ENCODE data around the gene ULK4.
"Not testable (repeated sequence)": the region's sequence is repeated elsewhere in the genome, so short reads cannot be mapped to it uniquely, and the experiment has no call there.

Gene ULK4

DNA sequence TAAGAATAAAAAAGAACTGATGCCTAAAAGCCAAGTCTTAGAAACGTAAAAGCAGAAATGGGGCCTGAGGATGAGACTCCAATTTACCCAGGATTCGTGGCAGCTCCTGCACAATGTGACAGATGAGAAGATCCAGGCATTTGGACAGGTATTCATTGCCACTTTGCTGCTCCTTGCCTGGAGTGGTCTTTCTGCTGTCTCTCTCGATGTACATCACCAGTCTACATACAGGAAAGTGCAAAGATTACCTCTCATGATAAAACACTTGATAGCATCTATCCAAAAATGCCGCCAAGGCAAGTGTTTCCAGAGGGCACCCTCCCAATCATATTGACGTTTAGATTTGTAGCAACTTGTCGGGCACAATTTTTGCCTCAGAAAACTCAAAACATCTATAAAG lies 244.3 kb downstream of the ULK4 start:
- TF ChIP-seq, protein P1, sequence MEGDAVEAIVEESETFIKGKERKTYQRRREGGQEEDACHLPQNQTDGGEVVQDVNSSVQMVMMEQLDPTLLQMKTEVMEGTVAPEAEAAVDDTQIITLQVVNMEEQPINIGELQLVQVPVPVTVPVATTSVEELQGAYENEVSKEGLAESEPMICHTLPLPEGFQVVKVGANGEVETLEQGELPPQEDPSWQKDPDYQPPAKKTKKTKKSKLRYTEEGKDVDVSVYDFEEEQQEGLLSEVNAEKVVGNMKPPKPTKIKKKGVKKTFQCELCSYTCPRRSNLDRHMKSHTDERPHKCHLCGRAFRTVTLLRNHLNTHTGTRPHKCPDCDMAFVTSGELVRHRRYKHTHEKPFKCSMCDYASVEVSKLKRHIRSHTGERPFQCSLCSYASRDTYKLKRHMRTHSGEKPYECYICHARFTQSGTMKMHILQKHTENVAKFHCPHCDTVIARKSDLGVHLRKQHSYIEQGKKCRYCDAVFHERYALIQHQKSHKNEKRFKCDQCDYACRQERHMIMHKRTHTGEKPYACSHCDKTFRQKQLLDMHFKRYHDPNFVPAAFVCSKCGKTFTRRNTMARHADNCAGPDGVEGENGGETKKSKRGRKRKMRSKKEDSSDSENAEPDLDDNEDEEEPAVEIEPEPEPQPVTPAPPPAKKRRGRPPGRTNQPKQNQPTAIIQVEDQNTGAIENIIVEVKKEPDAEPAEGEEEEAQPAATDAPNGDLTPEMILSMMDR (IDR thresholded peaks at IDR 0.05) = no peak
- H3K9me3 ChIP-seq = no peaks in the 10 kb centered on the region
- H3K4me3 ChIP-seq (ENCODE audit: low read depth in 1 of 2, low read length in 1 of 2) = no peak overlapping the region
- H3K4me1 ChIP-seq (ENCODE audit: control insufficient read depth in 1 of 2, insufficient read depth in 1 of 2, low read depth in 1 of 2, low read length in 1 of 2) = no peaks in the 10 kb centered on the region
- no peaks in the 10 kb centered on the region for H3K27me3 ChIP-seq
- no peak overlapping the region for H3K27ac ChIP-seq
- no peaks in the 10 kb centered on the region for H3K36me3 ChIP-seq

DNA sequence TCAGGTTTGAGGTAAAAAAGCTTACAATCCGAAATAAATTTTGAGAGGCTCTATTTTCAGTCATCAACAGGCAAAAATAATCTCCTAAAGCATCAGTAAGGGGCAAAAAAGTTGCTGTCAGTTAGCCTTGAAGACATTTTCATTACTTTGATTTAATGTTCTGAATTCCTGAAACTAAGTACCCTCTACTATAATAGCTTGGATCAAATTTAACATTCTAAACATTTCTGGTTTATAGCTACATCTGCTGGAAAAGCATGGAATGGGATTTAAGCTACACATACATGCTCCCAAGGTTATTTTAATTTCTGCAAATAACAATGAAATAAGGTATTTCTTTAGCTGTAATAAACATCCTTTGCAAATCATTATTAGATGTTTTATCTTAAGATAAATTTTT lies 245.4 kb downstream of the ULK4 start:
- no peaks in the 10 kb centered on the region for H3K27me3 ChIP-seq
- no peaks in the 10 kb centered on the region for H3K9me3 ChIP-seq
- H3K36me3 ChIP-seq = no peaks in the 10 kb centered on the region
- TF ChIP-seq, protein P1 (IDR thresholded peaks at IDR 0.05) = no peak
- no peaks in the 10 kb centered on the region for H3K4me1 ChIP-seq (ENCODE audit: control insufficient read depth in 1 of 2, insufficient read depth in 1 of 2, low read depth in 1 of 2, low read length in 1 of 2)
- H3K27ac ChIP-seq = no peak overlapping the region
- no peak overlapping the region for H3K4me3 ChIP-seq (ENCODE audit: low read depth in 1 of 2, low read length in 1 of 2)

DNA sequence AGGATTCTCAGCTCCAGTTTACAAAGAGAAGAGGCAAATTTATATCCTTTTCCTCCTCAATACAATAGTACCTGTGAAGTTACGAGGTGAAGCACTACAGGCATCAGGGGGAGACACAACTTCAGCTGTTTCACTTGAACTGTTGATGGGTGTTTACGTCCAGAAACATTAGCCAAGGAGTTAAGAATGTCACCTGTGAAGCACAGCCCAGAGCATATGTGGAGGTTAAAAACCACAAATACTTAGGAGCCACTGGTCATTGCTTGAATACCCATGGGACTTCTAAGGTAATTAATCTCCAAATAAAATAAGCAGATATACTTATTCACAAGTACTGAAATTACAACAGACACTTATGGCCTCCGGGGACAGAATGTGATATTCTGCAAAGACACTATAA lies 246.5 kb downstream of the ULK4 start:
- Histone ChIP-seq H3K27me3 (no peaks in the 10 kb centered on the region), H3K36me3 (no peaks in the 10 kb centered on the region), H3K9me3 (no peaks in the 10 kb centered on the region), H3K27ac (no peak overlapping the region), H3K4me3 (ENCODE audit: low read depth in 1 of 2, low read length in 1 of 2) (no peak overlapping the region), H3K4me1 (ENCODE audit: control insufficient read depth in 1 of 2, insufficient read depth in 1 of 2, low read depth in 1 of 2, low read length in 1 of 2) (no peaks in the 10 kb centered on the region)
- TF ChIP-seq, protein P1 (IDR thresholded peaks at IDR 0.05) = no peak

DNA sequence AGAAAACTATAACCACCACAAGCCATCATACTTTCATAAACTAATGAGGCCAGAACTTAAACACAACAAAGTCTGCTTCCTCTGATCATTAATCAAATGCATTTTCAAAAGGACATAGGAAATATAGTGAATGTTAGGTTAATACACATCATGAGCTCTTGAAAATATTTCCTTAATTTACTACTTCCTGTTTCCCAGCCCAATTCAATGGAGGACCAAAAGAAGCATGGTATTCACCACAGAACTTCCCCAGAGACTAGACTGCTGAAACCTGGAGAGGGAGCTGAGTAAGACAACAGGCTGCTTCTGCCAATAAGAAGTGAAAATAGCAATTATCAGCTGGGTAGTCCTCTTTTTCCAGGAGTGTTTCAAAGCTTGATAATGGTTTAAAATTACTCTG lies 250.3 kb downstream of the ULK4 start:
- TF ChIP-seq, protein P1 (IDR thresholded peaks at IDR 0.05) = no peak

DNA sequence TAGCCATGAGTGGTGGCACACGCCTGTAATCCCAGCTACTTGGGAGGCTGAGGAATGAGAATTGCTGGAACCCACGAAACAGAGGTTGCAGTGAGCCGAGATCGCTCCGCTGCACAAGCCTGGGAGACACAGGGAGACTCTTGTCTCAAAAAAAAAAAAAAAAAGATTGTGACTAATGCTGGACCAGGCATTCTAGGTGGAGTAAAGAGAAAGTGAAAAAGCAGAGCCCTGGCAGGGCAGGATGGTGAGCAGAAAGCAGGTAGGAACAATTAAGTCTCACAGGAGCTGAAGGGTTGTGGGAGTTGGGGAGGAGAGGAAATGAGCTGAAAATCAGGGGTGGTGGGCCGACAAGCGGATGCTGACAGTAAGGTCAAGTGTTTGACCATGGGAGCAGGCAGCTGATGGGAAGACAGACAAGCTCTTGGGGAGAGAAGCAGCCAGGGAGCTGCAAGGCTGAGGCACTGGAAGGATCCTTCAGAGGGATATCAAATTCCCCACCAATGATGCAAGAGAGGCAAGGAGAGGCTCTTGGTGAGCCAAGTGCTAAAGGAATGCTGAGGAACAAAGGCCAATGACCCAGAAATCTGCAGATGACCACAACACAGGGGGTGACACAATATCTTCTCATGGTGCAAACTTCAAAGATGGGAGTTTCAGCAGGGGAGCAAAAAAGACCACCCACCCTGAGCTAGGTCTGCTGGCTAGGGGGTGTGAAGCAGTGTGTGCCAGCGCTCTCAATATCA lies 251.1 kb downstream of the ULK4 start:
- Histone ChIP-seq H3K4me3 (ENCODE audit: low read depth in 1 of 2, low read length in 1 of 2) (no peak overlapping the region), H3K27me3 (no peaks in the 10 kb centered on the region), H3K27ac (no peak overlapping the region), H3K36me3 (no peaks in the 10 kb centered on the region), H3K4me1 (ENCODE audit: control insufficient read depth in 1 of 2, insufficient read depth in 1 of 2, low read depth in 1 of 2, low read length in 1 of 2) (no peaks in the 10 kb centered on the region), H3K9me3 (no peaks in the 10 kb centered on the region)
- TF ChIP-seq, protein P1 (IDR thresholded peaks at IDR 0.05) = no peak

More for the DNA sequence above, 250.3 kb downstream of the ULK4 start:
- Histone ChIP-seq H3K4me3 (ENCODE audit: low read depth in 1 of 2, low read length in 1 of 2) (no peak overlapping the region), H3K4me1 (ENCODE audit: control insufficient read depth in 1 of 2, insufficient read depth in 1 of 2, low read depth in 1 of 2, low read length in 1 of 2) (no peaks in the 10 kb centered on the region), H3K9me3 (no peaks in the 10 kb centered on the region), H3K27me3 (no peaks in the 10 kb centered on the region), H3K27ac (no peak overlapping the region), H3K36me3 (no peaks in the 10 kb centered on the region)

DNA sequence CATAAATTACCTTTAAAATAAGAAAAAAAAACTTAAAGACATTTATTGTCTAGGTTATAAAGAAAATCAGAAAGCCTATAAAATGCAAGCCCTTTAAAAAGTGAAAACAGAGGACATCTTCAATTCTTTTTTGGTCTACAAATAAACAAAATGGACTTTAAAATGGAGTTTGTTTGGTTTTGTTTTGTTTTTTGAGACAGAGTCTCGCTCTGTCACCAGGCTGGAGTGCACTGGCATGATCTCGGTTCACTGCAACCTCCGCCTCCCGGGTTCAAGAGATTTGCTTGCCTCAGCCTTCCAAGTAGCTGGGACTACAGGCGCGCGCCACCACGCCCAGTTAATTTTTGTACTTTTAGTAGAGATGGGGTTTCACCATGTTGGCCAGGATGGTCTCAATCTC lies 252.7 kb downstream of the ULK4 start:
- H3K27ac ChIP-seq, H3K36me3 ChIP-seq: not testable (repeated sequence)

More for the DNA sequence above, 252.7 kb downstream of the ULK4 start:
- H3K4me3 ChIP-seq (ENCODE audit: low read depth in 1 of 2, low read length in 1 of 2); H3K9me3 ChIP-seq; H3K27me3 ChIP-seq; H3K4me1 ChIP-seq (ENCODE audit: control insufficient read depth in 1 of 2, insufficient read depth in 1 of 2, low read depth in 1 of 2, low read length in 1 of 2): not testable (repeated sequence)

Measured in neutrophil (primary cell).